Mucosa of rectum (tissue), 2 donors: ENCODE measurements around the gene TUBA4A.
A peak's percentile ranks its signal among the peaks of the same experiment; 100 is the strongest.

Experiments used
- H3K27ac ChIP-seq, 2 donors: one replicate each; pipeline ENCODE4 v1.7.0; 2013; ENCODE audit warnings: inconsistent platforms in 2 of 2, low read depth in 2 of 2, low read length in 2 of 2
- H3K27me3 ChIP-seq, 2 donors: one replicate each; pipeline ENCODE4 v1.7.0; 2013; ENCODE audit warnings: low read length in 2 of 2; ENCODE audit not compliant: control insufficient read depth in 2 of 2, insufficient read depth in 2 of 2
- H3K36me3 ChIP-seq, 2 donors: one replicate each; pipeline ENCODE4 v1.7.0; 2013; ENCODE audit warnings: low read length in 2 of 2; ENCODE audit not compliant: control insufficient read depth in 2 of 2, insufficient read depth in 2 of 2
- H3K4me1 ChIP-seq, 2 donors: one replicate each; pipeline ENCODE4 v1.7.0; 2013; ENCODE audit warnings: low read length in 2 of 2, mild to moderate bottlenecking in 1 of 2; ENCODE audit not compliant: control insufficient read depth in 2 of 2, insufficient read depth in 2 of 2
- H3K4me3 ChIP-seq, 2 donors: one replicate each; pipeline ENCODE4 v1.7.0; 2013; ENCODE audit warnings: low read length in 2 of 2
- H3K9ac ChIP-seq, 2 donors: one replicate each; pipeline ENCODE4 v1.7.0; 2013; ENCODE audit warnings: low read length in 2 of 2, low read depth in 1 of 2, mild to moderate bottlenecking in 1 of 2
- H3K9me3 ChIP-seq, 2 donors: one replicate each; pipeline ENCODE4 v1.7.0; 2013; ENCODE audit warnings: low read length in 2 of 2; ENCODE audit not compliant: control insufficient read depth in 2 of 2
- donor health status: healthy.
- donor health status: Normal muscosa, but diverticular disease.

TUBA4A gene

GRCh38 chr2:219223831-219224610 lies 29.7 kb downstream of the TUBA4A start:
- no peak overlapping the region for H3K27ac ChIP-seq
- H3K4me3 ChIP-seq: no peak overlapping the region
- no peak overlapping the region for H3K9ac ChIP-seq
- H3K27me3 ChIP-seq: no peaks in the 10 kb centered on the region
- H3K9me3 ChIP-seq: no peaks in the 10 kb centered on the region
- H3K36me3 ChIP-seq: peaks cover 54 to 65% of the 10 kb centered on the region in 2 donors
- H3K4me1 ChIP-seq: peaks cover 21% of the 10 kb centered on the region in 2 donors

DNA sequence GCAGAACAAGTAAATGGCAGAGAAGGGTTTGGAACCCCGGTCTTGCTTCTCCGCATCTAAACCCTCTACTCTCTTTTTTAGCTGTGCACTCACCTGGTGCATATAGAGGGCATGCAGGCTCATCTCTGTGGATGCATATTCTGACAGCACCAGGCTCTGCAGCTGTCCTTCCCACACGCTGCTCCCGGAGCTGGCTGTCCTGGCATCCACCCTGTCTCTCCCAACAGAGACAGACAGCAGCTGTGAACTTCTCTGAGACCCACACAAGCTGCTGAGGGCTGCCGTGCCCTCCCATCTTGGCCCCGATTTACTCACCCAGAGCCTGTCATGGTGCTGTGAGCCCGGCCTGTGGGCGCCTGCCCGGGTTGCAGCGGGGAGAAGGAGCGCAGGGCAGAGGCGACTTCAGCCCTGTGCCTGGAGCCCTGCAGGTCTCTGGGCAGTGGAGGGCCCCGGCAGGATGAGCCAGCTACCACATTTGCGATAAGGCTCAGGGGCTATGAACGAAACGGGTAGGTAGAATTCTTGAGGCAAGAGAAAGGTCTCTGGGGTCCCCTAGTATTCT lies 31.7 kb downstream of the TUBA4A start:
- Histone ChIP-seq H3K4me1 (peaks cover 25 to 27% of the 10 kb centered on the region in 2 donors), H3K9ac (no peak overlapping the region), H3K9me3 (no peaks in the 10 kb centered on the region), H3K27ac (no peak overlapping the region), H3K27me3 (no peaks in the 10 kb centered on the region), H3K36me3 (peaks cover 54 to 63% of the 10 kb centered on the region in 2 donors), H3K4me3 (no peak overlapping the region)

DNA sequence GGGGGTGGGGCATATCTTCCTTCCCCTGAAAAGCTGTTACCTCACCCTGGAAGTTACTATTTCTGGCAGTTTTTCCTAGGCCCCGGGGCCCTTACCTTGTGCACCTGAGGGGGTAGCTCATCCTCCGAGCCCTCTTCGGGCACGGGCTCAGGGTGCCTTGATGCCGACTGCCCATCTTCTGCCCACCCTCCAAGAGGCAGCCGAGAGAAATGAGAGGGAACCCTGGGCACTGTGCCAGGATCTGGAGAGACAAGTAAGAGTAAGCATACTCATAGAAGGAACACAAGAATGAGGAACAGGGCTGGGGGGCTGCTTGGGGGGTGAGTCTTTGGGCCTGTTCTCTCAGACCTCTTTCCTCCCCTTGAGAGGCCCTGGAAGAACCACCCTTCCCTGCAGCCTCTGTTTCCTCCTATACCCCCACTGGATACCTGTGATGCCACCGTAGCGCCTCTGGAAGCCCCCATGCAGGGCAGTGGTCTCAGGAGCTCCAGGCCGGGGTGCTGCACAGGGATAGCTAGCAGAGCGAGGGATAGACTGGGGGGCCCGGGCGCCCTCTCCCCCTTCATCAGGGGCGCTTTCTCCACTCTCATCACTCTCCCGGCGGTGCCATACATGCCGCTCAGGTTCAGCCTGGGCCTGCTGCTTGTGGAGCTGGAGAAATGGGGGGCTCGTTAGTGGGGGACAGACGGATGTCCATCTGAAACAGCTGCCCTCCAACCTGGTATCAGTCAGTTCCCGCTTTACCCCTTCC lies 32.9 kb downstream of the TUBA4A start:
- Histone ChIP-seq H3K27ac (no peak overlapping the region), H3K27me3 (no peaks in the 10 kb centered on the region), H3K9ac (no peak overlapping the region), H3K4me3 (no peak overlapping the region), H3K4me1 (peaks cover 25 to 27% of the 10 kb centered on the region in 2 donors), H3K9me3 (no peaks in the 10 kb centered on the region), H3K36me3 (peaks cover 53 to 58% of the 10 kb centered on the region in 2 donors)

DNA sequence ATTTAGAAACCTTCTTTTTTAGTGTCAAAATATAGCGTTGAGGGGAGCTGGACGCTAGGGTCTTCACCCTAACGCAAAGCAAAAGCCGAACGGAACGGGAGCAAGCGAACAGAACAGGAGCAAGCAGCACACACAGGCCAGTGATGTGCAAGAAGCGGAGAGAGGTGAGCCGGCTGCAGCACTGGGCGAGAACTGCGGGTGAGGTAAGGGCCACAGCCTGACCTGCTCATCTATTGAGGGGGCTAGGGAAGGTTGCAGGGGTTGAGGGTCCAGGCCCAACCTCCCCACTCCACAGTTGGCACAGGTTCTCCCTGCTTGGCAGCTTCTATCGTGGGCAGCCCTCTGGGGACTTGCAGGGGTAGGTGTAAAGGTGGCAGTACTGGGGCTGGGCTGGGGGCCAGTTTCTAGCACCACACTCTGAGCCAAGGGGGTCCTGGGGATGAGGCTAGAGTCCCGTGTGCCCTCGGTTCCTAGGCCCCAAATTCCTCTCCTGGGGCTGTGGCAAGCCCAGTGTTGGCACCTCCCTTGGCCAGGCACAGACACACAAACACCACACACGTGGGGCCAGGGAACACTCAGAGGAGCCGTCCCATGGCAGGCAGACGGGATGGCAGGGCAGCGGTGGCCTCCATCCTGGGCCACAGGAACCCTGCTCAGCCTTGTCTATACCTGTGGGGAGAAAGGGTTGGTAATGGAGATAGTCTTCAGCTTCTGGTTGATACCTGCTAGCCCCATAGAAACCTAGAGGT lies 33.8 kb downstream of the TUBA4A start:
- Histone ChIP-seq H3K9ac (peak overlapping the region in 1 of 2 donors; percentile 68), H3K36me3 (peaks cover 45 to 49% of the 10 kb centered on the region in 2 donors), H3K4me3 (no peak overlapping the region), H3K27ac (no peak overlapping the region), H3K9me3 (no peaks in the 10 kb centered on the region), H3K4me1 (peaks cover 25 to 27% of the 10 kb centered on the region in 2 donors), H3K27me3 (no peaks in the 10 kb centered on the region)

DNA sequence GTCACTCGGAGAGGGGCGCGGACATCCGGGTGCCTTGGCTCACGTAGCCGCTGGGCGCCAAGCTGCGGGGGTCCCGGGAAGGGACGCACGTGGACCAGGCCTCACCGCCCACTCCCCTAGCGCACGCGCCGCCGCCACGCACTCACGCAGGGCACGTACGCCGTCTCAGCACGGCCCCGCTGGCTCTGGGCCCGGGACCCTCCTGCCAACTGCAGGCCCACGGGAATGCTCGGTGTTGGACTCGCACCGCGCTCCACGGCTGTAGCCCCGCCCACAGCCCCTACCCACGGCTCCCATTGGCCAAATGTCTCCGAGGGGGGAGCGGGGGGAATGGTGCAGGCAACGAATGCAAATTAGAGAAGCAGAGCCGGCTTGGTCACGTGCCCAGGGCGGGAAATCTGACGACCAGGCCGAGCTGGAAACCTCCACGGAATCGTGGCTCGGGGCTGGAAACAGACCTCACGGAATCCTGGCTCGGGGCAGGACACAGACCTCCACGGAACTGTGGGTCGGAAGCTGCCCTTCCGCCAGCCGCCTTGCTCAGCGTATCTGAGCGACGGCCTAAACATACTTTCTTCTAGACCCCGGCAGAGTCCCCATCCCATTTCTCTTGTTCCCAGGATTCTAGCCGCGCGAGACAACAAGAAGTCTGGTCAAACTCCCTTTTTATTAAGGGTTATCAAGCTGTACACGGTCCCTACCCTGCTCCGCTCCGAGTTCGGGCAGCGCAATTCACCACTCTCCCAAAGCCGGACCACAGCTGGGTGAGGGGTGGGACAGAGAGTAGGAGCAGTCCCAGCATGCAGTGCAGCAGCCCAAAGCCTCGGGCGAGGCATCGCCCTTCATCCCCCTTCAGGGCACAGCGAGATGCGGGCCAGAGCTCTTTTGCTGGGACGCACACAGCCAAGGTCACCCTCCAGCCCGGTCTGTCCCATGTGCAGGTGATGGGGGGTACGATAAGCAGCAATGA lies 34.7 kb downstream of the TUBA4A start, which contains the start of gene ABCB6:
Gene ABCB6, minus strand, starts transcription at position 227 of the 970 bp plus-strand sequence. CDS start 285 bp downstream, outside the sequence.
- H3K4me3 ChIP-seq: peak within 1 kb of the TSS; percentile 71 to 74
- peak within 1 kb of the TSS; percentile 87 to 90 for H3K27ac ChIP-seq
- peaks cover 25 to 27% of the 10 kb centered on the region in 2 donors for H3K4me1 ChIP-seq
- no peaks in the 10 kb centered on the region for H3K27me3 ChIP-seq
- H3K9ac ChIP-seq: peak within 1 kb of the TSS; percentile 56 to 68
- H3K36me3 ChIP-seq: peaks cover 39 to 44% of the 10 kb centered on the region in 2 donors
- no peaks in the 10 kb centered on the region for H3K9me3 ChIP-seq

GRCh38 chr2:219218217-219218731 lies 35.4 kb downstream of the TUBA4A start:
- H3K4me1 ChIP-seq: peaks cover 25 to 27% of the 10 kb centered on the region in 2 donors
- peaks cover 34 to 38% of the 10 kb centered on the region in 2 donors for H3K36me3 ChIP-seq
- H3K4me3 ChIP-seq: peak overlapping the region; percentile 71 to 74
- H3K9me3 ChIP-seq: no peaks in the 10 kb centered on the region
- H3K27me3 ChIP-seq: no peaks in the 10 kb centered on the region
- peak overlapping the region; percentile 87 to 90 for H3K27ac ChIP-seq
- H3K9ac ChIP-seq: peak overlapping the region; percentile 56 to 68

GRCh38 chr2:219216535-219216915 lies 37.2 kb downstream of the TUBA4A start:
- H3K4me3 ChIP-seq: no peak overlapping the region
- H3K9ac ChIP-seq: no peak overlapping the region
- no peak overlapping the region for H3K27ac ChIP-seq
- no peaks in the 10 kb centered on the region for H3K27me3 ChIP-seq
- H3K4me1 ChIP-seq: peaks cover 25 to 27% of the 10 kb centered on the region in 2 donors
- peaks cover 26% of the 10 kb centered on the region in 2 donors for H3K36me3 ChIP-seq
- H3K9me3 ChIP-seq: no peaks in the 10 kb centered on the region

DNA sequence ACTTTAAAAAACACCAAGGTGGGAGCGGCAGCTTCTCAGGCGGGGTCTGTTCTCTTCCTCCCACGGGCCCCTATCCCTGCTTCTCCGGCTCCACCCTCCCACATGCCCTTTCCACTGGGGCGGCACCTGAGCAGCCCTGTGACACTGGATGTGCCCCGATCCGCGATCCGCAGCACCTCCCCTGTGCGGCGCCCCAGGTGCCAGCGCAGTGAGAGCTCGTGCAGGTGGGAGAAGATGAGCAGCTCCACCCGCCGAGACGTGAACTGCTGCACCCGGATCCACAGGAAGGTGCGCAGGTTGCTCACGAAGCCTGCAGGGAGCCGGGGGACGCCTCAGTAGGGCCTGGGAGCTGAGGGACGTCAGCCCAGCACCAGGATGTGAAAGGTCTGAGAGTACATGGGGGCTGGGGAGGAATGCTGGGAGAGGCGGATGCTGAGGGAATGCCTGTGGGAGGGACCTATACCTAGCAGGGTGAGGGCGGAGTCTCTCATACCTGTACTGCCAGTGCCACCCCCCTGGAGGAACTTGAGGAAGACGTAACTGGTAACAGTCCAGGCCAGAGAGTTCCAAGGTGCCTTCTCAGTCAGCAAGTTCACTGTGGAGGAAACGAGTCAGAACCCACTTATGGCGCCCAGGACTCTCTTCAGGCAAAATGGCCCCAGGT lies 37.7 kb downstream of the TUBA4A start:
- Histone ChIP-seq H3K27me3 (no peaks in the 10 kb centered on the region), H3K4me1 (peaks cover 25 to 27% of the 10 kb centered on the region in 2 donors), H3K9ac (no peak overlapping the region), H3K4me3 (no peak overlapping the region), H3K36me3 (peaks cover 21 to 26% of the 10 kb centered on the region in 2 donors), H3K27ac (no peak overlapping the region), H3K9me3 (no peaks in the 10 kb centered on the region)
